Body of pancreas (tissue), 4 donors: ENCODE results near the gene MEF2D.

ENCODE experiments used
- POLR2A ChIP-seq, 3 donors: fragments of 450-650 bp; IDR thresholded peaks; one replicate each; pipeline ENCODE4 v1.6.1; 2016; ENCODE audit warnings: antibody characterized with exemption in 3 of 3, mild to moderate bottlenecking in 2 of 3
- TF ChIP-seq, protein P1 (sequence below), 7 experiments: fragments of 450-650 bp in 4 of 7; fragments of 200-600 bp in 3 of 7; sonication (generic) in 3 of 7; IDR thresholded peaks; one replicate each; pipeline ENCODE4 v1.5.1; 2016 to 2019; ENCODE audit warnings: antibody characterized with exemption in 7 of 7

DNA sequence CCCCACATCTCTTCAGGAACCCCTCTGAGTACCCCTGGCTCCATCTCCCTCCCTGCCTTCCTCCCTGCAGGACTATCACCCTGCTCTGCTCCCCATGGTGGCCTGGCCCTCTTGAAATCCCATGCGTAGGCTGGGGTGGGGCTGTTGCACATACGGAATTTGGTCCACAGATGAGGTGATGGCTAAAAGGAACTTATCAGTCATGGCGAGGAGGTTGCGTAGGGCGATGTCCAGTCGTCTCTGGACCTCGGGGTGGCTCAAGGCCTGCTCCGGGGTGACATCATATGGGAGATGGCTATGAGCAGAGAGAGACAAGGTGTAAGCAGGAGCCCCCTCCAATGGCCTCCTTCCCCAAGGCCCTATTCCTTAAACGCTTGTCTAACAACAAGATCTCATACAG is 36.5 kb upstream of the MEF2D start:
- TF ChIP-seq, protein P1, sequence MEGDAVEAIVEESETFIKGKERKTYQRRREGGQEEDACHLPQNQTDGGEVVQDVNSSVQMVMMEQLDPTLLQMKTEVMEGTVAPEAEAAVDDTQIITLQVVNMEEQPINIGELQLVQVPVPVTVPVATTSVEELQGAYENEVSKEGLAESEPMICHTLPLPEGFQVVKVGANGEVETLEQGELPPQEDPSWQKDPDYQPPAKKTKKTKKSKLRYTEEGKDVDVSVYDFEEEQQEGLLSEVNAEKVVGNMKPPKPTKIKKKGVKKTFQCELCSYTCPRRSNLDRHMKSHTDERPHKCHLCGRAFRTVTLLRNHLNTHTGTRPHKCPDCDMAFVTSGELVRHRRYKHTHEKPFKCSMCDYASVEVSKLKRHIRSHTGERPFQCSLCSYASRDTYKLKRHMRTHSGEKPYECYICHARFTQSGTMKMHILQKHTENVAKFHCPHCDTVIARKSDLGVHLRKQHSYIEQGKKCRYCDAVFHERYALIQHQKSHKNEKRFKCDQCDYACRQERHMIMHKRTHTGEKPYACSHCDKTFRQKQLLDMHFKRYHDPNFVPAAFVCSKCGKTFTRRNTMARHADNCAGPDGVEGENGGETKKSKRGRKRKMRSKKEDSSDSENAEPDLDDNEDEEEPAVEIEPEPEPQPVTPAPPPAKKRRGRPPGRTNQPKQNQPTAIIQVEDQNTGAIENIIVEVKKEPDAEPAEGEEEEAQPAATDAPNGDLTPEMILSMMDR (IDR thresholded peaks at IDR 0.05) = no peak
- TF ChIP-seq POLR2A (IDR thresholded peaks at IDR 0.05) = no peak
